HG03457 (cell line): ENCODE results near the gene POLR3B.
"Not testable (repeated sequence)": the region's sequence is repeated elsewhere in the genome, so short reads cannot be mapped to it uniquely, and the experiment has no call there.

Experiments
- ATAC-seq: cut with Tn5 transposase; IDR thresholded peaks from one replicate; pipeline ENCODE4 v1.9.1; 2021; ENCODE audit warnings: moderate number of reproducible peaks; ENCODE audit not compliant: unreplicated experiment

POLR3B gene

GRCh38 chr12:106357549-106358395 lies at the start of gene POLR3B:
POLR3B (plus strand) TSS chr12:106357748; CDS start chr12:106357880, 132 bp downstream.
- ATAC-seq: peak; percentile 89

- ATAC-seq: no peak
Measured at GRCh38 chr12:106308121-106308520, 49.4 kb upstream of the POLR3B start.

- no peak for ATAC-seq
Measured at GRCh38 chr12:106308611-106309010, 48.9 kb upstream of the POLR3B start.

- ATAC-seq: no peak
Measured at GRCh38 chr12:106309671-106310505, 47.7 kb upstream of the POLR3B start.

- no peak for ATAC-seq
Measured at GRCh38 chr12:106310687-106311086, 46.9 kb upstream of the POLR3B start.

- ATAC-seq: no peak
Measured at GRCh38 chr12:106311139-106311538, 46.4 kb upstream of the POLR3B start.

GRCh38 chr12:106313413-106313812 lies 44.1 kb upstream of the POLR3B start:
- ATAC-seq: not testable (repeated sequence)

- ATAC-seq: no peak
Measured at GRCh38 chr12:106315523-106315922, 42.0 kb upstream of the POLR3B start.

- ATAC-seq: no peak
Measured at GRCh38 chr12:106317406-106318082, 40.0 kb upstream of the POLR3B start.

- ATAC-seq: no peak
Measured at GRCh38 chr12:106321139-106321850, 36.3 kb upstream of the POLR3B start.

GRCh38 chr12:106323537-106323936 lies 34.0 kb upstream of the POLR3B start:
- no peak for ATAC-seq

- ATAC-seq: no peak
Measured at GRCh38 chr12:106327309-106327869, 30.2 kb upstream of the POLR3B start.

- ATAC-seq: no peak
Measured at GRCh38 chr12:106328735-106329134, 28.8 kb upstream of the POLR3B start.

- ATAC-seq: no peak
Measured at GRCh38 chr12:106329231-106329982, 28.1 kb upstream of the POLR3B start.

- no peak for ATAC-seq
Measured at GRCh38 chr12:106331599-106331998, 25.9 kb upstream of the POLR3B start.

- no peak for ATAC-seq
Measured at GRCh38 chr12:106332536-106332935, 25.0 kb upstream of the POLR3B start.

- no peak for ATAC-seq
Measured at GRCh38 chr12:106333010-106333409, 24.5 kb upstream of the POLR3B start.

- ATAC-seq: no peak
Measured at GRCh38 chr12:106333756-106334155, 23.8 kb upstream of the POLR3B start.

- no peak for ATAC-seq
Measured at GRCh38 chr12:106341086-106341877, 16.3 kb upstream of the POLR3B start.
